DND-41 (cell line): ENCODE results near the gene ADAMTS15.

Experiments
- ATAC-seq: fragments of 200-7000 bp; cut with Tn5 transposase; 3 replicates; pipeline ENCODE4 v1.9.1; 2021; ENCODE audit warnings: low read depth; ENCODE audit not compliant: insufficient read depth
- DNase-seq: peaks from one replicate; pipeline ENCODE4 v3.0.0-alpha.2; 2020
- H2AFZ ChIP-seq: 2 replicates; pipeline ENCODE4 v1.6.0; 2012; ENCODE audit warnings: low read depth, low read length
- H3K27ac ChIP-seq: 2 replicates; pipeline ENCODE4 v1.5.1; 2012; ENCODE audit warnings: low read length, inconsistent platforms
- H3K27me3 ChIP-seq: fragments of 200-600 bp; sonication (generic); 2 replicates; pipeline ENCODE4 v1.6.0; 2012; ENCODE audit warnings: low read length, mild to moderate bottlenecking, inconsistent platforms; ENCODE audit not compliant: insufficient read depth, poor library complexity
- H3K36me3 ChIP-seq: 2 replicates; pipeline ENCODE4 v1.5.1; 2012; ENCODE audit warnings: low read length, inconsistent platforms; ENCODE audit not compliant: insufficient read depth
- H3K4me1 ChIP-seq: 2 replicates; pipeline ENCODE4 v1.5.1; 2012; ENCODE audit warnings: mild to moderate bottlenecking, low read length; ENCODE audit not compliant: insufficient read depth
- H3K4me2 ChIP-seq: 2 replicates; pipeline ENCODE4 v1.6.0; 2012; ENCODE audit warnings: mild to moderate bottlenecking, moderate library complexity, low read length, inconsistent platforms; ENCODE audit not compliant: insufficient read depth
- H3K4me3 ChIP-seq, 2 experiments: fragments of 200-600 bp in 1 of 2; shearing (Covaris generic) in 1 of 2; 2 replicates each; pipeline ENCODE4 v1.5.1; 2012 to 2016; ENCODE audit warnings: inconsistent platforms in 2 of 2, low read length in 2 of 2, mild to moderate bottlenecking in 2 of 2, low read depth in 1 of 2, moderate library complexity in 1 of 2
- H3K79me2 ChIP-seq: 2 replicates; pipeline ENCODE4 v1.6.0; 2012; ENCODE audit warnings: low read length, inconsistent platforms; ENCODE audit not compliant: insufficient read depth
- H3K9ac ChIP-seq: 2 replicates; pipeline ENCODE4 v1.6.0; 2012; ENCODE audit warnings: low read depth, mild to moderate bottlenecking, inconsistent platforms, low read length, moderate library complexity
- H3K9me3 ChIP-seq: 2 replicates; pipeline ENCODE4 v1.5.1; 2012; ENCODE audit warnings: low read length, moderate library complexity, mild to moderate bottlenecking, inconsistent platforms; ENCODE audit not compliant: insufficient read depth, severe bottlenecking
- H4K20me1 ChIP-seq: 2 replicates; pipeline ENCODE4 v1.6.0; 2012; ENCODE audit warnings: low read length; ENCODE audit not compliant: insufficient read depth
- CTCF ChIP-seq: IDR thresholded peaks from 2 replicates; pipeline ENCODE4 v1.5.1; 2012; ENCODE audit warnings: borderline replicate concordance, low read length, moderate library complexity, mild to moderate bottlenecking; ENCODE audit not compliant: poor library complexity, severe bottlenecking; ENCODE audit errors: extremely low read depth
- EZH2 ChIP-seq: IDR thresholded peaks from 3 replicates; pipeline ENCODE4 v1.6.1; 2012; ENCODE audit warnings: borderline replicate concordance, low read depth, mild to moderate bottlenecking, moderate library complexity, low read length, inconsistent platforms; ENCODE audit not compliant: severe bottlenecking

Gene ADAMTS15

GRCh38 chr11:130523166-130523565, 74.7 kb downstream of the ADAMTS15 start:
- H3K9me3 ChIP-seq: no peaks in the 10 kb centered on the region
- H3K4me2 ChIP-seq: no peak overlapping the region
- DNase-seq (no peak), ATAC-seq (no peak)
- no peaks in the 10 kb centered on the region for H3K79me2 ChIP-seq
- H3K4me1 ChIP-seq: no peaks in the 10 kb centered on the region
- no peak overlapping the region for H3K9ac ChIP-seq
- TF ChIP-seq CTCF (no peak), EZH2 (no peak)
- no peak overlapping the region for H3K27ac ChIP-seq
- H2AFZ ChIP-seq: no peak overlapping the region
- H3K36me3 ChIP-seq: no peaks in the 10 kb centered on the region
- no peak overlapping the region for H3K4me3 ChIP-seq
- no peaks in the 10 kb centered on the region for H4K20me1 ChIP-seq
- H3K27me3 ChIP-seq: peaks cover 12% of the 10 kb centered on the region

DNA sequence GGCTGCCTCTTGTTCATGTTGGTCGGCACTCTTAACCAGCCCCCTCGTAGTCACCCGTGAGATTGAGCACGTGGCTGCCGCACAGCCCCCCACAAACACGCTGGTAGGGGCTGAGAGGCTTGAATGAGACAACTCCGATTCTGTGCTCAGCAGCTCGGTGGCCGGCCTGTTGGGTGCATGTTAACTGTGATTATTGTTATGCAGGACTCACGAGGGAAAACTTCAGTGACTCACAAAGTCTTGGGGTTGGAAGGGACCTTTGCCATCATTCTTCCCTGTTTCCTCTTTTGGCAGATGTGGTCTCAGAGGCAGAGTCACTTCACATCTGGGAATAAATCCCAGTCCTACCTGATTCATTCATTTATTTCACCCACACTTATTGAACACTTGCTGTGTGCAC, 75.2 kb downstream of the ADAMTS15 start:
- ATAC-seq (no peak), DNase-seq (no peak)
- H3K27ac ChIP-seq: no peak overlapping the region
- H3K36me3 ChIP-seq: no peaks in the 10 kb centered on the region
- no peak for TF ChIP-seq CTCF
- no peak overlapping the region for H3K4me2 ChIP-seq
- peaks cover 12% of the 10 kb centered on the region for H3K27me3 ChIP-seq
- H3K4me3 ChIP-seq: no peak overlapping the region
- no peaks in the 10 kb centered on the region for H3K9me3 ChIP-seq
- H4K20me1 ChIP-seq: no peaks in the 10 kb centered on the region
- H3K9ac ChIP-seq: no peak overlapping the region
- H3K79me2 ChIP-seq: no peaks in the 10 kb centered on the region
- no peaks in the 10 kb centered on the region for H3K4me1 ChIP-seq
- no peak overlapping the region for H2AFZ ChIP-seq

DNA sequence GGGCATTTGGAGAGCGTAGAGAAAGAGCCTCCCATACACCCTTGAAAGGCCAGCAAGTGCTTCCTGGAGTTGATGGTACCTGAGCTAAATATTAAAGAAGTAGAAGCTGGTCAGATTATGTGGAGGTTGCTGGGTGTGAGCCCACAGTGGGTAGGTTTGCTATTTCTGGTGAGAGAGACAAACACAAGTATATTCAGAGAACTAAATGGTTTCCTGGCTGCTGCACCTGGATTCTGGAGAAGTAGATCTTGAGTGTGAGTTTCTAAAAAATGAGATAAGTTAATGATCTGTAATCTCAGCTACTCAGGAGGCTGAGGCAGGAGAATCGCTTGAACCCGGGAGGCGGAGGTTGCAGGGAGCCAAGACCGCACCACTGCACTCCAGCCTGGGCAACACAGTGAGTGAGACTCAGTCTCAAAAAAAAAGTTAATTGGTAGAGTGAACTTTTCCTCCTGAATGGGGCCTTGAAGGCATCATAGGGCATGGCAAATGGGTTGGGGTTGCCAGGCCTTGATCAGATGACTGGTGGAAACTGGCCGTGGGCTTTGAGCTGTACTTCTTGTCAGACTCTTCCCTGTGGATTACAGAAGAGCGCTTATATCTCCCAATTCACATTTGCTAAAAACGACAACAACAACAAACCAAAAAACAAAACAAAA, 75.8 kb downstream of the ADAMTS15 start:
- H3K36me3 ChIP-seq: no peaks in the 10 kb centered on the region
- no peak for ATAC-seq
- TF ChIP-seq CTCF: no peak
- no peak for TF ChIP-seq EZH2
- H2AFZ ChIP-seq: no peak overlapping the region
- H3K9ac ChIP-seq: no peak overlapping the region
- H4K20me1 ChIP-seq: no peaks in the 10 kb centered on the region
- no peaks in the 10 kb centered on the region for H3K79me2 ChIP-seq
- no peaks in the 10 kb centered on the region for H3K4me1 ChIP-seq
- H3K9me3 ChIP-seq: no peaks in the 10 kb centered on the region
- no peak overlapping the region for H3K4me3 ChIP-seq
- DNase-seq: no peak
- H3K27me3 ChIP-seq: peaks cover 12% of the 10 kb centered on the region
- no peak overlapping the region for H3K4me2 ChIP-seq
- H3K27ac ChIP-seq: no peak overlapping the region

DNA sequence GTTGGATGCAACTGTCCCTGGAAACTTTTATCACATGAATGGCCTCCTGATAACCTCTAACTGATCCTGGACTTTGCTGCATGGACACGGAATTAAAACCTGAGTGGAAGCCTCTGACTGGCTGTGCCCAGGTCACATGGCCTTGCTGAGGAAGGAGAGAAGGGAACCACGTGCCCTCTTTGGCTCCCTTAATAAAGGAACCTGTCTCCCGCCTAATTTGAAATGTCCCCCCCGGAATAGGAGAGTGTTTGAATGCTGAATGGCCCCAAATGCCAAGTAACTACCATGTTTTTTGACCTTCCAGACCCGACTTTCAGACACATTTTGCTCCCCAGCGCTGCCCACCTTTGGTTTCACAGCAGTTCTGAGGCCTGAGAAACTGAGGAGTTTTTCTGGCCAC, 76.9 kb downstream of the ADAMTS15 start:
- TF ChIP-seq EZH2 (no peak), CTCF (no peak)

More for the DNA sequence above, 76.9 kb downstream of the ADAMTS15 start:
- H3K9ac ChIP-seq: no peak overlapping the region
- ATAC-seq: no peak
- no peak overlapping the region for H2AFZ ChIP-seq
- no peaks in the 10 kb centered on the region for H3K4me1 ChIP-seq
- H3K27me3 ChIP-seq: peaks cover 12% of the 10 kb centered on the region
- no peaks in the 10 kb centered on the region for H4K20me1 ChIP-seq
- no peak overlapping the region for H3K4me3 ChIP-seq
- no peaks in the 10 kb centered on the region for H3K36me3 ChIP-seq
- no peak overlapping the region for H3K4me2 ChIP-seq
- no peaks in the 10 kb centered on the region for H3K9me3 ChIP-seq
- H3K27ac ChIP-seq: no peak overlapping the region
- H3K79me2 ChIP-seq: no peaks in the 10 kb centered on the region
- no peak for DNase-seq
